NCI-H146 treated with DMSO at 0.1 percent for 48 hours (cell line): ENCODE data around the gene PSMA1.
A peak's percentile ranks its signal among the peaks of the same experiment; 100 is the strongest.
"Not testable (repeated sequence)": the region's sequence is repeated elsewhere in the genome, so short reads cannot be mapped to it uniquely, and the experiment has no call there.

Experiments used
- DNase-seq: peaks from one replicate; lab custom pipeline; 2025; ENCODE audit not compliant: unreplicated experiment; lab: John Stamatoyannopoulos, UW

PSMA1 gene

DNA sequence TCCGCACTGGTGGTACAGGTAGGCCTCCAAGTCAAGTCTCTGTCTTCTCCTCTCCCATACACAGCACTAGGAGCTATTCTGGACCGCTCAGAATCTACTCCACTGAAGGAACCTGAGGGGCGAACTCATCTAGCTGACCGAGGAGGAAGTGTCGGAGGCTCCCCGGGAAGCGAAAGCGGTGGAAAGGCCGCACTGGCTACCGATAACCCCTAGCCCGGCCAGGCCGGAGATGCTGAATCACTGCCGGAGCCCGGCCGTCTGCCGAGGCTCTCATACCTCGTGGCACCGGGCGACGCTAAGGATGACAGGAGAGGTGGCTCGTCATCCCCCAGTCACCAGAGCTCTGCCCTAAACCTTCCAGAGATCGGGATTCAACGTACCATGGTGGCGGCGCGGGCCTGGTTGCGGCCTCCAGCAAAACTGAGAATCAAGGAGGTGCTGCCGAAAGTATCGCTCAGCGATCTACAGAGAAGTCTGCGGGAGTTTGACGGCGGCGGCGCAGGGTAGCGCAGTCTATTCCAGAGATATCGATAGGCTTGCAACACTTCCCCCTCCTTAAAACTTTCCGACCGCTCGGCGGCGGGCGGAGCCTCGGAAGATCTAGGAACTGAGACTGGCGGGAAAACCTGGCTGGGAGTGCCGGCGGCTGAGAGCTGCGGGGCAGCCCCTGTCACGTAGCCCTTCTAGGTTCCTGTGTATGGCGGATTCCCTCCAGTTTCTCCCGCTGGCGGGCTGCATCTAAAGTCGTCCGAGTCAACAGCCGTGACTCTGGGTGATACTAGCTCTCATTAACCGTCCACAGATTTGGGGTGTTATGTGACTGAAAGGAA, at the start of gene PSMA1:
TSS of gene PSMA1 (minus strand) at position 470 of the 830 bp plus-strand sequence. CDS start at position 383, 87 bp downstream.
- peak; percentile 95 for DNase-seq

DNA sequence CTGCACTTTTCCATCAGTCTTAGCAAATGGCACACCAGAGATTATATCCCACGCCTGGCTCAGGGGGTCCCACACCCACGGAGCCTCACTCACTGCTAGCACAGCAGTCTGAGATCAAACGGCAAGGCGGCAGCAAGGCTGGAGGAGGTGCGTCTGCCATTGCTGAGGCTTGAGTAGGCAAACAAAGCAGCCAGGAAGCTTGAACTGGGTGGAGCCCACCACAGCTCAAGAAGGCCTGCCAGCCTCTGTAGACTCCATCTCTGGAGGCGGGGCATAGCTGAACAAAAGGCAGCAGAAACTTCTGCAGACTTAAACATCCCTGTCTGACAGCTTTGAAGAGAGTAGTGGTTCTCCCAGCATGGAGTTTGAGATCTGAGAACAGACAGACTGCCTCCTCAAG, 49.3 kb upstream of the PSMA1 start:
- DNase-seq = not testable (repeated sequence)

DNA sequence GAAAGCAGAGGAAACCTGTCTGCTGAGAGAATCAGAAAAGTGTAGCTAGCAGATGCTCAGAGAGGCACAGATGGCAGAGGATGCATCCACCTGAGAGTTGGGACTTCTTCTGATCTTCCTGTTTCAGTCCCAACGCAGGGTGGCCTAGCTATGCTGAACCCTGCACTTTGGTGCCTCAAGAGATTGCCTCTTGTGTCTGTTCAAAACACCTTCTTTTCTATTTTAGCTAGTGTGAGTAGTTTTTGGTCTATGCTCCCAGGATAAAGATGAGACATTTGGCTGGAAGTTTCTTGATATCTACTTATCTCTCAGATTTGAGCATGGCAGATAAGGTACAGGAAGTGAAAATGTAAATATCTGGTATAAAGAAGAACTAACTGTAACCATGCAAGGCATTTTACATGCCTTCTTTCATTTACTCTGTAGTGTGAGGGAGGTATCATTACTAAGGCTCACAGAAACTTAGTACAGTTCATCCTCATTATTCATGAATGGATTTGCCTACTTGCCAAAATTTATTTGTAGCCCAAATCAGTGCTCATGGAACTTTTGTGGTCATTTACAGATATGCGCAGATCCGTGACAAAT, 47.0 kb upstream of the PSMA1 start:
- no peak for DNase-seq

DNA sequence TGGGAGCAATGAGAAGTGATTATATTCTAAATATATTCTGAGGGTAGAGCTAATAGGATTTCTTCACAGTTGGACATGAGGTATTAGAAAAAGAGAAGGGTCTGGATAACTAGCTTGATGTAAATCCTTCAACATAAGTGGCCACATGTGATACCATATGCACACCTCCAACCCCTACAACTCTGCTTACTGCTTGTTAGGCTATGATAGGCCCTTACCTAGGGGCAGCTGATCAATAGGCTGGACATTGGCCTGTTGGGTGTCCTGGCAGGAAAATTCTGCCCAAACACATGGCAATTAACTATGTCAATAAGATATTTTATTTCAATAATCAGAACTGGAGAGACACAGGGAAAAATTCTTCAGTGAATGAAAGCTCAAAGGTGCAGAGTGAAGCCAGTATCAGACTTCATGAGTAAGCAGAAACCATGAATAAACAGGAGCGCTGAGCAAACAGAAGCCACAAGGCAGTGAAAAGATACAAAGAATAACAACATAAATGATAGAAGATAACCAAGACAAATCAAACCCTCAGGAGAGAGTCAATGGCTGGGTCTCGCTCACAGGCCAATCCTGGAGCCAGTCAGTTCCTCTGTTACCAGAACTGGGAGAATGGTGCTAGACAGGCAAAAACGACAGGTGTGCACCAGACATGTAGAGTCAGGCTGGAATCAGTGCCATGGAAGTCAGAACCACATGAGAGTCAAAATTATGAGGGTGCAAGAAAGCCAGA, 46.3 kb upstream of the PSMA1 start:
- no peak for DNase-seq

DNA sequence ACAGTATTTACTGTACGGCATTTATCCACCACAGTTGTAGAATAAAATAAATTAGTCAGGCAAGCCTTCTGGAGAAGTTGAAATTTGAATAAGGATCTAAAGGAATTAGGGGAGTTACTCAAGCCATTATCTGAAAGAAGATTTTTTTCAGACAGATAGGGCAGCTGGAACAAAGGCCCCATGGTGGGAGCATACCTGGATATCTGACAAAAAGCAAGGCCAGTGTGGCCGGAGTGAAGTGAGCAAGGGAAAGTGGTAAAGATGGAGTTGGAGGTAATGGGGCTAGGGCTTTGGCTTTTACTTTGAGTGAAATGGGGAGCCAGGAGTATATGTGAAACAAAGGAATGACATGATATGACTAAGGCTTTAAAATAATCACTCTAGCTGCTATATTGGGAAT, 45.7 kb upstream of the PSMA1 start:
- DNase-seq = no peak

DNA sequence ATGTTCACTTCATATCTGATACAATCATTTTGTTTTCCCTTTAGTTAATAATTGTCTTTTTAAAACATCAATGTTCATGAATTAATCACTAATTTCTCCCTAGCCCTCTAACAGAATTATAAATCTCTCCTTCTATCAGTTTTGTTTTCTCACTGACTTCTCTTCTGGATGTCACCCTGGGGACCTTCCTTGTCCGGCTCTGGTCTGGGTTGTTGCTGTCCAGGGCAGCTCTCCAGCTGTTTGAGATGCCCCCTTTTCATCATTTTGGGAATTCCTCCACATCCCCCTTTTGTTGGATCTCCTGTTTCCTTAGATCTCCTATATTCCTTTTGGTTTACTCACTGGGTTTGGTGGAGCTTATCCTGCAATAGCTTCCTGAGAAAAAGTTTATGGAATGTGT, 35.6 kb upstream of the PSMA1 start:
- DNase-seq = no peak

DNA sequence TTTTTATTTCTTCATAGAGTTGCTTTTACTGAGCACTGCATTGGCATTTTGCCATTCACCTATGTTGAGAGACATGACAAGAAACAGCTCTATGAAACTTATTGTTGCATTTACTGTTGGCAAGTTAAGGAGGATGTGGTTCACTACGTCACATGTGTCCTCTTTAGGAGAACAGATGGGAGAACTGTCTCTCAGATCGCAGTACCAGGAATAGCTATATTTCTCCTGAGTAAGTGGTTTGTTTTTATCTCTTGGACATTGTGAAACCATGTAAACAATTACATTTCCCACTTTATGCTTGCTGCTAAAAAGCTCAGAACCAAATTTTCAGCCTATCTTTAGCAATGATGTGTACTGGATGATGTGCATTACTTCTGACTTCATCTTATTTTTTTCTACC, 34.8 kb upstream of the PSMA1 start:
- no peak for DNase-seq

DNA sequence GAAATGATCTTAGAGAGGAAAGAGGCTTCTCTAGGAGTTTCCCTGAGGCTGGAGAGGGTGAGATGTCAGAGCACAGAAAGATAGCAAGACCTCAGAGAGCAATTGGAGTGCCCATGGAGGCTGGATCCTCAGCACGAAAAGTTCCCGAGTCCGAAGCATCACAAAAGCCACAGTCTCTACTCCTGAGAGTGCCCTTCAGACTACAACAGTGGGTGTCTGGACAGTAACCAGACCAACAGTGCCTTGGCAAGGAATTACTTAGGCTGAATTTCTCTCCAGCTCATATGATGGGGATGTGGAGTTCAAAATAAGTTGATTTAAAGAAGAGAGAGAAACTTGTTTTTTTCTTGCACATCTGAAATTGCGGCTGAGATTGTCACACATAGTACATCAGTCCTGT, 31.9 kb upstream of the PSMA1 start:
- DNase-seq = no peak

DNA sequence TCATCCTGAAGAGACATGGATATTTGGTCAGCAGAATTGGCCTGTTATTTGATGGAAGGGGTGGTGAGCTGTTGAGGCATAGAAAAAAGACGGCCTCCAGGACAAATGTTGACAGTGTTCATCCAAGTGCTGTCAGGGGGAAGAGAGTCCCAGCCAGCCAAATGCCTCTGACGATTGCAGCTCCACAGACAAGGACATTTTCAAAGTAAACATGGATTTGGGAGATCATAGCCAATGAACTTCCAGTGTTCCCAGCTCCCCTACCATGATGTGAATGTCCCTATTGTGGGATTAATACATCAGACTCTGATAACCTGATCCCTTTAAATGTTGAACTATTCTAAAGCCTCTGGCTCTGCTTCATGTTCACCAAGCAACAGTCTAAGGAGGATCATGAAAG, 31.2 kb upstream of the PSMA1 start:
- DNase-seq = no peak

DNA sequence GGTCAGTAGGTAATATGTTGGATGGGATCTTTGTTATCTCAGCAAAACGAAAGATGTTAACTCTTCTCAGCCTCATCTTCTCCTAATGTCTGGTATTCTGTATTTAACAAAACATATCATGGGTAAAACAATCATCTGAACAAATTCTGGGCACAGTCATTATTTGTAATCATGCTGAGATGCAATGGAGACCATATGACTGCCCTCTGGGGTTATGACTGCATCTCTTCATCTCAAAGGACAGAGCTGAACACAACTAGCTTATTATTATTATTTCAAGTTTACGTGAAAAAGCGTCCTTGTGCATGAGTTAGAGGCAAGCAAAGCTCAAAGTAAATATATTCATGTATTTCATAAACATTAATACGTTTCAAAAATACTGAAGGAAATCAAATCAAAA, 29.7 kb upstream of the PSMA1 start:
- no peak for DNase-seq

DNA sequence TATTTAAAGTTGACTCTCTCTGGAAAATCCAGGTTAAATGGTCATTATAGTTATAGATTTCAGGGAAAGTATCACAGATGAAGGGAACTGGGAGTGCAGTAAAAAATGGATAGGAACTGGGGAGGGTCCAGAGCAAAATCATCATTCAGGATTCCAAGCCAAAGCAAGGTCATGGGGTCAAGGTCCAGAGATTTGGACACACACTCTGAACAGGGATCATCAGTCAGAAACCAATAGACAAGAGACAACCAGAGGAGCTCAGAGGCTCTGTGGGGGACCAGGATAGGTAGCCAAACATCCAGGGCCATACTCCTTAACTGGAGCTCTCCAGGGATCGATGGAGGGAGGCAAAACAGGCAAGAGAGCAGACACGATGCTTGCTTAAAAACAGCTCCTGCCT, 27.3 kb upstream of the PSMA1 start:
- no peak for DNase-seq

DNA sequence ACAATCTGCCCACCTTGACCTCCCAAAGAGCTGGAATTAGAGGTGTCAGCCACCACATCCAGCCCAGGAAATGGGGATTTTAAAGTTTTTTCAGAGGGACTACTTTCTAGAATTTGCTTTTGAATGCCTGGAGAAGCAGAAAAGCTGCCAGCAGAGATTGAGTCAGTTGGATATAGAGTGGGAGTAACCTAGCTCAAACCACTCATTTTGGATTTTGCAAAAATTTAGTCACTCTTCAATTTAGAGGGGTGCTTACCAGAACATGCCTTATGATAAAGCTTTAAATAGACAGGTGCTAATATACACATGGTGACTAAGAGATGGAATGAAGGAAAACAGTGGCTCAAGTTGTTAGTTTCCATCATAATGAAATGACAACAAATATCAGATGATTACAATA, 26.5 kb upstream of the PSMA1 start:
- no peak for DNase-seq

DNA sequence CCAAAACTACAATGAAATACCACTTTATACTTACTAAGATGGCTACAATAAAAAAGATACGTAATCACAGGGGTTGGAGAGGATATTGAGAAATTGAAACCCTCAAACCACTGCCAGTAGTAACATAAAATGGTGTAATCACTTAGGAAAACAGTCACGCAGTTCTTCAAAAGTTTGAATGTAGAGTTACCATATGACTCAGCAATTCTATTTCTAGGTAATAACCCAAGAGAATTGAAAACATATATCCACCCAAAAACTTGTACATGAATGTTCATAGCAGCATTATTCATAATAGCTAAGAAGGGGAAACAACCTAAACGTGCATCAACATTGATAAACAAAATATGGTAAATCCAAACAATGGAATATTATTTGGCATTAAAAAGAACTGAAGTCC, 24.4 kb upstream of the PSMA1 start:
- no peak for DNase-seq

DNA sequence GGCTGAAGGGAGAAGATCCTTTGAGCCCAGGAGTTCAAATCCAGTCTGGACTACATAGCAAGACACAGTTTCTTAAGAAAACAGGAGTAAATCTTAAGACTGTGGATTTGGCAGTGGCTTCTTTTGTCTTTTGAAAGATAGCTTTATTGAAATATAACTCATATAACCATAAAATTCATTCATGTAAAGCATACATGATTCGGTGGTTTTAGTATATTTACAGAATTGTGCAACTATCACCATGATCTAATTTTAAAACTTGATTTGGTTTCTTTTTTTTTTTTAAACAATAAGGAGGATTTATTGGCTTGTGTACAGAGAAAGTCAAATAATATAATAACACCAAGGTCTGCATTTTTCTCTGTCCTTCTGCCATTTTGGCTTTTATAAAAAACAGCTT, 23.1 kb upstream of the PSMA1 start:
- no peak for DNase-seq

DNA sequence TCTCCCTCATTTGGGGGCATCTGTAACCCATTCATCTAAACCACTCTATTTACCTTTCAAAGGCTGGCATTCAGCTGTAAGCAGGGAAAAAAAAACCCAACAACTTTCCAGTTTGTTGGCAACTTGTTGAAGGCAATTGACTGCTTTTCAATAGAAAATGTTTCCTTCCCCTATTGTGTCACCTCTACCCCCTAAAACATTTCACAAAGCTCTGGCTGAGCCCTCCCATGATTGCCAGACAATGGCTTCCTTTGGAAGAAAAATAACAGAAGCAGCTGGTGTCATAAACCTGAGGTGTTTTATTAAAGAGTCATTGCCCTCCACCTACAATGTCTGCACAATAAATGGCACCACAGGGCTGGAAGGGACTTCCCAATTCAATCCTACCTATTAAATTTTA, 22.1 kb upstream of the PSMA1 start:
- DNase-seq = no peak

DNA sequence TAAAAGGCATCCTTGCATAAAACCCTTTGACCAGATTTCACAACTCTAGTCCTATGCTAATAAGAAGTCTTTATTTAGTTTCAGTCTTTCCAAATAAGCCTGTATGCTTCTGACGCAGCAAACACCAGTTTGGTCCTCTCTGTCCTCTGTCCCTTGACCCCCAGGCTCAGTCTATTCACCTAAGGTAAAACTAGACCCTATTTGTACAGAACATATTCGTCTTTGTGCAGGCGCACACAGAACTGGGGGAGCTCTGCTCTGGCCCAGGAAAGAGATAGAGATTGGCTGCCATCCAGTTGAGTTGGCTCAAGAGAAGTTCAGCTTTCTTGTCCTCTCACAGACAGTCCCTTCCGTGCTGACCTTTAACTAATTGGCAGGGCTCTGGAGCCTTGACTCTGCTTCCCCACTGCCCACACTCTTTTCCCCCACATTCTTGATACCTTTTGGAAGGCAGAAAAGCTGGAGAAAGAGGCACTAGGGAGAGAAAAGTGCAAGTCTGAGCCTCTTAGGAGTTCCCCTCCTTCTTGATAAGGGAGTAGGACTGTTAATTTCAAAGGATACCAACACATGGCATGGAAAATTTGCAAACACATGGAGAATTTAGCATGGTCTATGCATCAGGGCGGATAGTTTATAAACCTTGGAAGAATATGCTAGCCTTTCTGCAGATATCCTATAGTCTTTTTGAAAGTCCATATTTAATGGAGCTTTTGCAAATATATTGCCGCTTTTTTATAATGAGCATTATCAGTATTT, 21.2 kb upstream of the PSMA1 start:
- DNase-seq = no peak

DNA sequence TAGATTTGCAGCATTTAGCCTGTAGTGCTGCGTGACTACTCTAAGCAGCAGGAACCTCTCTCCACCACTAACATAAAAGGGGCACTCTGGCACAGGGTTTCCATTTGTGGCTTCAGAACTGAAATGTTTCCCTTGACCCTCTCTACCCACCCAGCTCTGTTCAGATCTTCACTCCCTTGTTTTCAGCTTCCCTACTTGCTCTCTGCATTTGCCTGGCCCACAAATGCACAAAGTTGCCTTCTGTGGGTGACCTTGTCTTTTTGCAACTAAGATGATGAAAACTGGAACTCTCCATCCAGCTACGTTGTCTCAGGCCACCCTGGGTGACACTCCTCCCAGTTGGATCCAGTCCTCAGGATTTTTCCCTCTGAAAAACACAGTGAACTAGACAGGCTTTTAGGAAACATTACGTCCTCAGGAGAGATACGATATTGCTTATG, 19.8 kb upstream of the PSMA1 start:
- DNase-seq = no peak

DNA sequence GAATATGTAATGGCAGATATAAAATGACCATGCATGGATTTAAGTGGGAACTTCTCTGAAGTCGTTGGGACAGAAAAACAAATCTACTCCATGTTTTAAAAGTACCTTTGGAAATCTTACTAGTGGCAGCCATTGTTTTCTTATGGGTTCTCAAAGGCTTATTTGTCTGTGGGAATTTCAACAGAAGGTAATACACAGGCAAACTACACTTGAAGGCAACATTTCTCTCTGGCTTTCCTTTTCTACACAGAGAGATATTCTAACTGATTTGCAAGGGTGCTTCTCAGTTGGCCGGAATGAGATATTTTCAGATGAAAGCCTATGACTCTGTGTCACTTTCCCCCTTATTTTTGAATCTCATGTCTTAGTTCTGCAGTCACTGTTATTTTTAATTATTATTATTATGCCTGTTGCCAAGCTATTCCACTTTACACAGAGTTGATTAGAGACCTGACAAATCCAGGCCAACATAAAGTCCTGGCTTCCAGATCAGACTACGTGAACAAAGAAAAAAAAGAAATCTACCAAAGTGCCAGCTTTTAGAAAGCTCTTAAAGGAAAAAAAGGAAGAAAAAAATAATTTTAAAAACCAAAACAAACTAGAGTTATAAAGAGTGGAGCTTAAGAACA, 18.9 kb upstream of the PSMA1 start:
- no peak for DNase-seq

DNA sequence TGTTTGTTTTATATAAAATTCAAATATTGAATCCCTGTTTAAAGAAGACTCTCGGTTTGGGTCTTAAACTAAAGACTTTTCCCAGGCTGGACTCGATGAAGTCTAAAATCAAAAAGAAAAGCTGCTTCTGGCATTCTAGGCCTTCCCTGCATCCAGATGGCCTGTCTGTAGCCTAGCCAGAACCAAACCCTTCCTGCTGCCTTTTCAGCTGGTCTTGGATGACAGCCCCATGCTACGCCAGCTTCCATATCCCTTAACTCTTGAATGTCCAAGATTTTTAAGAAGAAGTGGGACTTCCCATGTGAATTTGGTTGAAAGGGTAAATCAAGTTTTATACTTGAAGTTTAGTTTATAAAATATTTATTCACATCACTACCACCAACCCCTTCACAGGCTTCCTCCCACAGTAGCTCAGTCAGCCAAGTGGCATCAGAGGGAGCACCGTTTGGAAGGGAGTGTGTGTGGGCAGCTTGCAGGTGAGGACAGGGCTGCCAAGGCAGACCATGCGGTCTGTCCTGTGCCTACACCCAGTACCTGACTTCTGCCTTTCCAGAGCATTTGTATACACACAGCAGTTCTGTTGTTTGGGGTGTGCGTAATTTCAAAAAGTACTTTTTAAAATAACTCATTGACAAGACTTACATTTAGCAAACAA, 18.2 kb upstream of the PSMA1 start:
- DNase-seq = no peak

DNA sequence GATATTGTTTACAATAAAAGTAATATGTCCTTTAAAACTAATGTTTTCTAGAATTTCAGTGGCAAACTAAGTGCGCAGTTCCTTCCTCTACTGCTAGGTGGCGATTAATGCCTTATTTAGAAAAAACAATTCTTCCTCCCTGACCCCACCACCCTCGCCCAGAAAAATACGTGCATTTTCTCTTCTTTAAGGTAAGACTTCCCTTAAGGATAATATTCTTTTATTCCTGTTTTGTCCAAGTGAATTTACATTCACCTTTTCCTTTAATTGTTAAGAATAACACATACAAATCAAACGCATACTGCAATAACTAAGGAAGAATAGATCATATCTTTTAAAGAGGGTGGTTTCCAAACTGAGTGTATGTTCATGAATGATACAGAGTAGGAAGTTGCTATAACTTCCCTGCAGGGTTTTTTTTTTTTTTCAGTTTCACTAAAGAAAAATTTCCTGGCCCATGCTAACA, 17.0 kb upstream of the PSMA1 start:
- no peak for DNase-seq
